Kidney glomerular epithelial cell (primary cell): Measurements from ENCODE around the gene INTS11.

Experiments used
- DNase-seq: peaks from one replicate; lab custom pipeline; 2025; lab: John Stamatoyannopoulos, UW

Gene INTS11

GRCh38 chr1:1285102-1285571 lies 39.3 kb downstream of the INTS11 start:
- DNase-seq: no peak

GRCh38 chr1:1284221-1285101 lies 40.0 kb downstream of the INTS11 start:
- no peak for DNase-seq

- DNase-seq: peak; percentile 56
These were observed 40.6 kb downstream of the INTS11 start for GRCh38 chr1:1283821-1284220.

- DNase-seq: no peak
These were observed 41.5 kb downstream of the INTS11 start for GRCh38 chr1:1282998-1283397.

GRCh38 chr1:1281533-1282321 lies 42.7 kb downstream of the INTS11 start:
- peak; percentile 32 for DNase-seq

GRCh38 chr1:1280782-1281481 lies 43.5 kb downstream of the INTS11 start:
- no peak for DNase-seq

- DNase-seq: no peak
These were observed 45.4 kb downstream of the INTS11 start for GRCh38 chr1:1279028-1279427.

- no peak for DNase-seq
These were observed 45.8 kb downstream of the INTS11 start for GRCh38 chr1:1278620-1279019.

- no peak for DNase-seq
These were observed 48.6 kb downstream of the INTS11 start for GRCh38 chr1:1275836-1276235.

GRCh38 chr1:1274931-1275431 lies 49.5 kb downstream of the INTS11 start:
- no peak for DNase-seq

- no peak for DNase-seq
These were observed 50.0 kb downstream of the INTS11 start for GRCh38 chr1:1274299-1274930.

GRCh38 chr1:1273512-1274298 lies 50.8 kb downstream of the INTS11 start, which contains the start of gene UBE2J2:
TSS of gene UBE2J2 (minus strand) at chr1:1273854. CDS start at chr1:1267992, 5,862 bp downstream.
- DNase-seq: peak; percentile 47

- DNase-seq: no peak
These were observed 51.3 kb downstream of the INTS11 start for GRCh38 chr1:1273209-1273511.

GRCh38 chr1:1272341-1273208 lies 51.9 kb downstream of the INTS11 start:
- no peak for DNase-seq

GRCh38 chr1:1270813-1271212 lies 53.6 kb downstream of the INTS11 start:
- peak; percentile 28 for DNase-seq

- no peak for DNase-seq
These were observed 56.2 kb downstream of the INTS11 start for GRCh38 chr1:1268284-1268682.

GRCh38 chr1:1267488-1268283 lies 56.8 kb downstream of the INTS11 start:
- DNase-seq: no peak

- peak; percentile 55 for DNase-seq
These were observed 59.6 kb downstream of the INTS11 start for GRCh38 chr1:1264868-1265272.

GRCh38 chr1:1264026-1264425 lies 60.4 kb downstream of the INTS11 start:
- DNase-seq: no peak
